Thyroid gland (tissue), 4 donors: ENCODE measurements around the gene CALY.

Source experiments
- POLR2A ChIP-seq, 2 donors: fragments of 450-650 bp; IDR thresholded peaks; one replicate each; pipeline ENCODE4 v1.6.1; 2017; ENCODE audit warnings: antibody characterized with exemption in 2 of 2, mild to moderate bottlenecking in 2 of 2, moderate library complexity in 1 of 2
- TF ChIP-seq, protein P1 (sequence below), 6 experiments: fragments of 200-600 bp in 3 of 6; fragments of 450-650 bp in 3 of 6; sonication (generic) in 3 of 6; IDR thresholded peaks; one replicate each; pipeline ENCODE4 v1.5.1; 2016 to 2019; ENCODE audit warnings: antibody characterized with exemption in 6 of 6, mild to moderate bottlenecking in 2 of 6, inconsistent platforms in 1 of 6, moderate library complexity in 1 of 6

DNA sequence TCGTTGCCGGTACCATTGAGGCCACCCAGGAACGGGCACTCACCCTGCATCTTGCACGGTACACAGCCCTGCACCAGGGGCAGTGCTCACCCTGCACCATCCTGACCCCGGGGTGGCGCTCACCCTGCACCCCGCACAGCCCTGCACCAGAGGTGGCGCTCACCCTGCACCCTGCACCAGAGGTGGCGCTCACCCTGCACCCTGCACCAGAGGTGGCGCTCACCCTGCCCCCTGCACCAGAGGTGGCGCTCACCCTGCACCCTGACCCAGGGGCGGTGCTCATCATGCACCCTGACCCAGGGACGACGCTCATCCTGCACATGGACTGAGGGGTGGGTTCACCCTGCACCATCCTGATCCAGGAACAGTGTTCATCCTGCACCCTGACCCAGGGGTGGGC, 34.5 kb downstream of the CALY start:
- TF ChIP-seq, protein P1, sequence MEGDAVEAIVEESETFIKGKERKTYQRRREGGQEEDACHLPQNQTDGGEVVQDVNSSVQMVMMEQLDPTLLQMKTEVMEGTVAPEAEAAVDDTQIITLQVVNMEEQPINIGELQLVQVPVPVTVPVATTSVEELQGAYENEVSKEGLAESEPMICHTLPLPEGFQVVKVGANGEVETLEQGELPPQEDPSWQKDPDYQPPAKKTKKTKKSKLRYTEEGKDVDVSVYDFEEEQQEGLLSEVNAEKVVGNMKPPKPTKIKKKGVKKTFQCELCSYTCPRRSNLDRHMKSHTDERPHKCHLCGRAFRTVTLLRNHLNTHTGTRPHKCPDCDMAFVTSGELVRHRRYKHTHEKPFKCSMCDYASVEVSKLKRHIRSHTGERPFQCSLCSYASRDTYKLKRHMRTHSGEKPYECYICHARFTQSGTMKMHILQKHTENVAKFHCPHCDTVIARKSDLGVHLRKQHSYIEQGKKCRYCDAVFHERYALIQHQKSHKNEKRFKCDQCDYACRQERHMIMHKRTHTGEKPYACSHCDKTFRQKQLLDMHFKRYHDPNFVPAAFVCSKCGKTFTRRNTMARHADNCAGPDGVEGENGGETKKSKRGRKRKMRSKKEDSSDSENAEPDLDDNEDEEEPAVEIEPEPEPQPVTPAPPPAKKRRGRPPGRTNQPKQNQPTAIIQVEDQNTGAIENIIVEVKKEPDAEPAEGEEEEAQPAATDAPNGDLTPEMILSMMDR (IDR thresholded peaks at IDR 0.05): no peak
- TF ChIP-seq POLR2A (IDR thresholded peaks at IDR 0.05): no peak
